T47D (cell line): ENCODE data around the gene NOL3.
"Not testable (repeated sequence)": the region's sequence is repeated elsewhere in the genome, so short reads cannot be mapped to it uniquely, and the experiment has no call there.

Experiments
- DNase-seq, 2 experiments: peaks; one replicate each; pipeline versions ENCODE4 v3.0.0 to v3.0.0-alpha.2; 2011 to 2012; ENCODE audit warnings: low read depth in 1 of 2, low spot score in 1 of 2
- JUND ChIP-seq: IDR thresholded peaks from 2 replicates; pipeline ENCODE4 v1.6.1; 2012; ENCODE audit warnings: low read depth
- in situ Hi-C: cut with HindIII; loops from 2 replicates; pipeline ENCODE4 v1.10.0; 2016; ENCODE audit warnings: low sequenced_read_pairs, low pct_unique_long_range_greater_than_20kb

Gene NOL3

GRCh38 chr16:67170168-67170948 is at the start of gene NOL3:
Gene NOL3 (plus strand): TSS chr16:67170538.
- in situ Hi-C loops: no loop called here
- peak; percentile 75 to 94 for DNase-seq
- no peak for TF ChIP-seq JUND

GRCh38 chr16:67122799-67123198 is 47.5 kb upstream of the NOL3 start:
- DNase-seq, in situ Hi-C loops: not testable (repeated sequence)

- no peak for DNase-seq
- in situ Hi-C loops: no loop called here
- TF ChIP-seq JUND: no peak
Measured at GRCh38 chr16:67128417-67128816, 41.9 kb upstream of the NOL3 start.

GRCh38 chr16:67128887-67129286 is 41.5 kb upstream of the NOL3 start:
- no peak for DNase-seq
- no peak for TF ChIP-seq JUND
- in situ Hi-C loops: no loop called here

- in situ Hi-C loops: no loop called here
- DNase-seq: no peak
- TF ChIP-seq JUND: no peak
Measured at GRCh38 chr16:67129422-67129821, 40.9 kb upstream of the NOL3 start.

- no peak for TF ChIP-seq JUND
- DNase-seq: no peak
- in situ Hi-C loops: no loop called here
Measured at GRCh38 chr16:67137605-67138004, 32.7 kb upstream of the NOL3 start.

- in situ Hi-C loops: no loop called here
- TF ChIP-seq JUND: no peak
- no peak for DNase-seq
Measured at GRCh38 chr16:67141391-67141790, 28.9 kb upstream of the NOL3 start.

- no peak for DNase-seq
- in situ Hi-C loops: no loop called here
- no peak for TF ChIP-seq JUND
Measured at GRCh38 chr16:67142342-67142741, 28.0 kb upstream of the NOL3 start.

GRCh38 chr16:67144943-67145342 is 25.4 kb upstream of the NOL3 start:
- in situ Hi-C loops: no loop called here
- no peak for TF ChIP-seq JUND
- DNase-seq: no peak

- in situ Hi-C loops: no loop called here
- no peak for DNase-seq
- TF ChIP-seq JUND: no peak
Measured at GRCh38 chr16:67145746-67146145, 24.6 kb upstream of the NOL3 start.

- DNase-seq: no peak
- in situ Hi-C loops: no loop called here
- TF ChIP-seq JUND: no peak
Measured at GRCh38 chr16:67146523-67147357, 23.6 kb upstream of the NOL3 start.

GRCh38 chr16:67147437-67148140 is 22.7 kb upstream of the NOL3 start:
- DNase-seq: no peak
- no peak for TF ChIP-seq JUND
- in situ Hi-C loops: no loop called here

- in situ Hi-C loops: no loop called here
- TF ChIP-seq JUND: no peak
- DNase-seq: no peak
Measured at GRCh38 chr16:67148221-67148620, 22.1 kb upstream of the NOL3 start.
